ENCODE data around the gene PIEZO2.
"Not testable (repeated sequence)": the region's sequence is repeated elsewhere in the genome, so short reads cannot be mapped to it uniquely, and the experiment has no call there.

The PIEZO2 gene

GRCh38 chr18:10660179-10660884 is 489.0 kb downstream of the PIEZO2 start:
- DNase-seq = peak in 2 of 3 experiments; percentile 19 to 51

- peak in 1 of 3 experiments; percentile 56 for DNase-seq
Measured at GRCh38 chr18:10659594-10659993, 489.8 kb downstream of the PIEZO2 start.

- DNase-seq = peak in 2 of 3 experiments; percentile 23 to 66
Measured at GRCh38 chr18:10659000-10659399, 490.4 kb downstream of the PIEZO2 start.

GRCh38 chr18:10644003-10644402 is 505.4 kb downstream of the PIEZO2 start:
- DNase-seq = not testable (repeated sequence)

- not testable (repeated sequence) for DNase-seq
Measured at GRCh38 chr18:10642915-10643524, 506.3 kb downstream of the PIEZO2 start.

- not testable (repeated sequence) for DNase-seq
Measured at GRCh38 chr18:10638539-10638885, 510.9 kb downstream of the PIEZO2 start.

- DNase-seq = not testable (repeated sequence)
Measured at GRCh38 chr18:10637858-10638538, 511.4 kb downstream of the PIEZO2 start.

- DNase-seq = not testable (repeated sequence)
Measured at GRCh38 chr18:10629076-10629475, 520.3 kb downstream of the PIEZO2 start.

GRCh38 chr18:10626606-10627213 is 522.7 kb downstream of the PIEZO2 start:
- not testable (repeated sequence) for DNase-seq

GRCh38 chr18:10623606-10624005 is 525.8 kb downstream of the PIEZO2 start:
- not testable (repeated sequence) for DNase-seq

- DNase-seq = not testable (repeated sequence)
Measured at GRCh38 chr18:10622982-10623381, 526.4 kb downstream of the PIEZO2 start.

GRCh38 chr18:10620670-10621329 is 528.6 kb downstream of the PIEZO2 start:
- DNase-seq = peak in 1 of 3 experiments; percentile 20

All from NCI-H1417 (cell line).